PC-9 (cell line): ENCODE measurements around the gene BMP8A.

ENCODE experiments used
- CTCF ChIP-seq: fragments of 200-600 bp; sonication (generic); conservative IDR thresholded peaks from 2 replicates; pipeline ENCODE4 v1.6.1; 2017; ENCODE audit warnings: mixed run types, antibody characterized with exemption, mild to moderate bottlenecking, moderate library complexity
- EZH2 ChIP-seq: fragments of 200-600 bp; sonication (generic); IDR thresholded peaks from 2 replicates; pipeline ENCODE4 v1.8.0; 2017; ENCODE audit warnings: antibody characterized with exemption, low read depth

- no peak for TF ChIP-seq CTCF
- no peak for TF ChIP-seq EZH2
These were observed 49.6 kb upstream of the BMP8A start for GRCh38 chr1:39441797-39442196.
